NCI-H2196 treated with DMSO at 0.1 percent for 48 hours (cell line): ENCODE measurements around the gene CD200R1L.
"Not testable (repeated sequence)": the region's sequence is repeated elsewhere in the genome, so short reads cannot be mapped to it uniquely, and the experiment has no call there.

ENCODE experiments used
- DNase-seq: peaks from one replicate; lab custom pipeline; 2025; ENCODE audit not compliant: unreplicated experiment; lab: John Stamatoyannopoulos, UW

CD200R1L gene, protein sequence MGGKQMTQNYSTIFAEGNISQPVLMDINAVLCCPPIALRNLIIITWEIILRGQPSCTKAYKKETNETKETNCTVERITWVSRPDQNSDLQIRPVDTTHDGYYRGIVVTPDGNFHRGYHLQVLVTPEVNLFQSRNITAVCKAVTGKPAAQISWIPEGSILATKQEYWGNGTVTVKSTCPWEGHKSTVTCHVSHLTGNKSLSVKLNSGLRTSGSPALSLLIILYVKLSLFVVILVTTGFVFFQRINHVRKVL

DNA sequence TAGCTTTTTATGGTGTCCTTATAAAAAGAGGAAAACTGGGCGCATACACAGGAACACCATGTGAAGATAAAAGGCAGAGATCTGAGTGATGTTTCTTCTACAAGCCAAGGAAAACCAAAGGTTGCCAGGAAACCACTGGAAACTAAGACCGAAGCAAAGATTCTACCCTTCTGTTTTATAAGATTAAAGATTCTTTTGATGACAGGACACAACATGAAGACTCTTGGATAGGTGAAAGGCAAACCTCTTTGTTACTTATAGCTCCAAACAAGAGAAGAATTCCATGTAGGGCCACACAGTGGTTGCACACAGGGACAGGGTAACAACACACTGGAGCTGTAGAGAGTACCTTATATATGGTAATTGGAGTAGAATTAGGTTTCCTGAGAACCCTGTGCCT, at the start of gene CD200R1L:
Gene CD200R1L (minus strand): TSS at position 101 of the 400 bp plus-strand sequence. CDS start 17,497 bp downstream, outside the sequence.
- no peak for DNase-seq

DNA sequence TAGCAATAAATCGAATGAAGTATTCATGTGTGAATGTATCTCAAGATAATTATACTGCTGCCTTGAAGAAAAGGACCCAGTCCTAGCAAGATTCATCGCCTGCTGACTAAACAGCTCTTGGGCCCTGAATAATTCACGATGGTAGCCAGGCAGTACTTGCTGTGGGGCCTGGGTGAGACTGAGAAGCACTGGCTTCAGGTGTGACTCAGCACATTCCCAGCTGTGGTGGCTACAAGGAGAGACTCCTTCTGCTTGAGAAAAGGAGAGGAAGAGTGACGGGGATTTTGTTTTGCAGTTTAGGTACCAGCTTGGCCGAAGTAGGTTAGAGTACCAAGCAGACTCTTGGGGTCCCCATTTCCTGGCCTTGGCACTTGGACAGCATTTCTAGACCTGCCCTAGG, 47.6 kb upstream of the CD200R1L start:
- DNase-seq = no peak

DNA sequence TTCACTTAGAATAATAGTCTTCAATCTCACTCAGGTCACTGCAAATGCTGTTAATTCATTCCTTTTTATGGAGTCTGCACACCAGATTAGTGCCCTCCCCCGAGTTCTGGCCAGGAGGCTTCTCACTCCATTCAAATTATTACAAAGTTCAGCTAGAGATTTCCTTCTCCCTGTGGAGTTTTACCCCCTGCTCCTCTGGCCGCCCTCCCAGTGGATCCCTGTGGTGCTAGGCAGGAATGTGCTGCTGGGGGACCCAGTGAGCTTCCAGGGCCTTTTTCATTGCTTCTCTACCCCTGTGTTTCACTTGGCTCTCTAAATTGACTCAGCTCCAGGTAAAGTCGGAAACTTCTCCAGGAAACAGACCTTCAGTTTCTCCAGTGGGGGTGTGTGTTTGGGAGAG, 42.7 kb upstream of the CD200R1L start:
- DNase-seq = no peak

DNA sequence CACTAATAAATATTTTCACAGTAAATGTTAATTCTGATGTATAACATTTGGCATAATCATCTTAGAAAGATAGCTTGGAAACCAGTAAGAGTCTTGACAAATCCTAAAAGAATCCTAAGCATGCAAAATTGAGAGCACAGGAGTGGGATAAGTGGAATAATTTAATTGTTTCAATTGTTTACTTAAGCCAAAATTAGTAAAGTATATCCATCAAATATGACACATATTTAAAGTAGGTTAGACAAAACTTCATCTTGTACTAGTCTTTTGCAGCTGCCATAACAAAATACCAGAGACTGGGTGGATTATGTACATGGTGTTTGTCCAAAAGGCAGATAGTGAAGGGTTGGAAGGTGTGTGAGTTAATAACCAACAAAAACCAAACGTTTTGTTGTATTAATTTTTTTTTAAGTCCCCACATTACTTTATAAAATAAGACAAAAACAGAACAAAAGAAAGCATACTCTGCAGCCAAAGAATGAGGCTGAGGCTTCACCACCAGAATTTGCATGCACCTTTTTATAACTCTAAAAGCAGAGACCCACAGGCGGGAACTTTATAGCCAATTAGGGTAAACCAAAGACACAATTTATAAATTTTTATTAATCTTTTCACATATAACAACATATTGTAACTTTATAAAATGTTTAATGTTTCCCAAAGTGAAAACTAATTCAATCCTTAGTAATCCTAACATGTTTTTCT, 41.9 kb upstream of the CD200R1L start:
- DNase-seq = no peak

GRCh38 chr3:112884678-112885290, 38.1 kb upstream of the CD200R1L start:
- DNase-seq = no peak

GRCh38 chr3:112881891-112882290, 35.2 kb upstream of the CD200R1L start:
- no peak for DNase-seq

GRCh38 chr3:112875561-112875960, 28.9 kb upstream of the CD200R1L start:
- no peak for DNase-seq

DNA sequence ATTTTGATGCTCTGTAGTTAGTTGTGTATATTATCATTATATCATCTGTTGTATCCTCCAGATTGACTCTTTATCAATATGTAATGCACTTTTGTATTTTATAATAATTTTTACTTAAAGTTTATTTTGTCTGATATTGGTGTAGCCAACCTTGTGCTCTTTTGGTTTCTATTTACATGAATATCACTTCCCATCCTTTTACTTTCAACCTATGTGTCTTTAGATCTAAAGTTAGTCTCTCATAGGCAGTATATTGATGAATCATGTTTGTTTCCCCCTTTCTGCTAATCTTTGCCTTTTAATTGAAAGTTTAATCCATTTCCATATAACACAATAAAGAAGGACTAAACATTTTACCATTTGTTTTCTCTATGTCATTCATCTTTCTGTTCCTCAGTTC, 28.1 kb upstream of the CD200R1L start:
- no peak for DNase-seq

DNA sequence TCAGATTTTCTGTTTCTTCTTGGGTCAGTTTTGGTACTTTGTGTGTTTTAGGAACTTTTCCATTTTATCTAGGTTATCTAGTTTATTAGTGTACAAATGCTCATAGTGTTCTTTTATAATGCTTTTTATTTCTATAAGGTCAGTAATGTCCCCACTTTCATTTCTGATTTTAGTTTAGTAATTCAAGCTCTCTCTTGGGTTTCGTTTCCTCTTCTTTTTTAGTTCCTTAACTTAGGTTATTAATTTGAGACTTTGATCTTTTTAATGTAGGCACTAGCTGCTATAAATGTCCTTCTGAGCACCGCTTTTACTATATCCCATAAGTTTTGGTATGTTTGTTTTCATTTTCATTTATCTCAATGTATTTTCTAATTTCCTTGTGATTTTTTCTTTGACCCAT, 27.0 kb upstream of the CD200R1L start:
- DNase-seq = no peak

GRCh38 chr3:112871735-112872134, 25.1 kb upstream of the CD200R1L start:
- DNase-seq = no peak

- no peak for DNase-seq
Measured at GRCh38 chr3:112865757-112866156, 19.1 kb upstream of the CD200R1L start.

DNA sequence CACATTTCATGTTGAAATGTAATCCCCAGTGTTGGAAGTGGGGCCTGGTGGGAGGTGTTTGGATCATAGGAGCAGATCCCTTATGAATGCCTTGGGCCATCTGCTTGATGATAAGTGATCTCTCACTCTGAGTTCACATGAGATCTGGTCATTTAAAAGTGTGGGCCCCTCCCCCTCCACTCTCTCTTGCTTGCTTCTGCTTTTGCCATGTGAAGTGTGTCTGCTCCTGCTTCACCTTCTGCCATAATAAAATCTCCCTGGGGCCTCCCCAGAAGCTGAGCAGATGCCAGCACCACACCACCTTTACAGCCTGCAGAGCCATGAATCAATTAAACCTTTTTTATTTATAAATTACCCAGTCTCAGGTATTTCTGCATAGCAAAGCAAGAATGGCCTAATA, 14.2 kb upstream of the CD200R1L start:
- DNase-seq = no peak

GRCh38 chr3:112858410-112859069, 11.9 kb upstream of the CD200R1L start:
- DNase-seq = no peak

GRCh38 chr3:112857526-112857925, 10.9 kb upstream of the CD200R1L start:
- no peak for DNase-seq

GRCh38 chr3:112856537-112856936, 9.9 kb upstream of the CD200R1L start:
- DNase-seq = no peak

DNA sequence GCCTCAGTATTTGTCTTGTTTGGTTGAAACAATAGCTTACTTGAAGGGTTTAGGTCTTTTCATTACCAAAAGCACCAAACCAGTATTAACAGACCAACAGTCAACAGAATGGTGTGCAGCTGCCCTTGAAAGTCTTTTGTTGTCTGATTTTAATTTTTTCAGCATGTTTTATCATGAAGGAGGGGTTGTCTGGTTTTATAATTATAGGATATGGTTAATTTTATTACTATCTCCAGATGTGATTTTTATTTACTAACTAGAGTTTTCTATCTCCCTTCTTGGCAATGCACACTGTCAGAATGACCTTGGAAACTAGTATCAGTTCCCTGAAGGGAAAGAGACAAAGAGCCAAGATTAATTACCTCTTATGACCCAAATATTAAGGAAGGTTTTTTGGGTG, 9.2 kb upstream of the CD200R1L start:
- no peak for DNase-seq

GRCh38 chr3:112855074-112855473, 8.4 kb upstream of the CD200R1L start:
- DNase-seq = not testable (repeated sequence)

- no peak for DNase-seq
Measured at GRCh38 chr3:112848196-112848595, 1.5 kb upstream of the CD200R1L start.

- no peak for DNase-seq
Measured at GRCh38 chr3:112847692-112848091, 1.0 kb upstream of the CD200R1L start.

DNA sequence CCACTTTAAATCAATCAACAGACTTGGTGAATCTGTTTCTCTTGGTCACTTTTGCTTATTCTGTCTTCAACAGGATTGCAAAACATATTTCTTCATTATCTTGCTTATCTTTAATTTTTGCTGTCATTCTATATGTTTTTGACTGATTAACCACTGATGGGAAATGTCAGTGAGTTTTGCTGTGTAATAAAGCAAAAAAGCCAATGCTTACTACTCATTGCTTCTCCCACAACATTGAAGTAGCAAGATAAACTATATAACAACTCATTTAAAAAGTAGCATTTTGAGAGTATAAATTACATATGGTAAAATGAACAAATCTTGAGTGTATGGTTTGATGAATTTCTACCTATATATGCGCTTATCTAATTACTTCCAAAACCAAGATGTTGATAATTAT, 892 bp downstream of the CD200R1L start:
- no peak for DNase-seq

GRCh38 chr3:112829046-112829445, 17.6 kb downstream of the CD200R1L start:
- no peak for DNase-seq
